OCI-LY7 (cell line): ENCODE measurements around the gene TKFC. TPM values are rescaled to one million over a fixed set of nuclear protein-coding genes. Genes with fewer than 3 reads are reported as not detected.
A peak's percentile ranks its signal among the peaks of the same experiment; 100 is the strongest.

Experiments used
- BruUV-seq: library from RNA; stranded (reverse); fragments of 400-500 nt; replicated peaks from 2 replicates; lab custom pipeline; 2021; lab: Mats Ljungman, UMichigan
- CTCF ChIA-PET: fragments of 300-600 bp; sonication (Branson Sonifier 250); formaldehyde crosslinking; loops from one replicate; lab custom pipeline; 2022; ENCODE audit warnings: antibody characterized with exemption; ENCODE audit not compliant: unreplicated experiment; lab: Charles Lee
- POLR2A ChIA-PET: fragments of 300-600 bp; sonication (Branson Sonifier 250); formaldehyde crosslinking; loops from one replicate; lab custom pipeline; 2022; ENCODE audit warnings: antibody characterized with exemption; lab: Charles Lee
- DNase-seq: peaks from one replicate; pipeline ENCODE4 v3.0.0-alpha.2; 2015; ENCODE audit warnings: low spot score
- H2AFZ ChIP-seq: fragments of 200-600 bp; sonication (generic), shearing (Covaris generic); 2 replicates; pipeline ENCODE4 v1.6.1; 2014; ENCODE audit warnings: mild to moderate bottlenecking, antibody characterized with exemption, low read length, moderate library complexity
- H3K27ac ChIP-seq: fragments of 200-600 bp; sonication (generic); 2 replicates; pipeline ENCODE4 v1.5.1; 2014; ENCODE audit warnings: mixed run types, low read depth, mild to moderate bottlenecking, moderate library complexity, low read length, inconsistent platforms; ENCODE audit not compliant: poor library complexity, severe bottlenecking
- H3K36me3 ChIP-seq: fragments of 200-600 bp; sonication (generic); 2 replicates; pipeline ENCODE4 v1.6.1; 2014; ENCODE audit warnings: mild to moderate bottlenecking, antibody characterized with exemption, low read length, moderate library complexity, mixed read lengths; ENCODE audit not compliant: insufficient read depth
- H3K4me1 ChIP-seq: fragments of 200-600 bp; sonication (generic); 2 replicates; pipeline ENCODE4 v1.5.1; 2014; ENCODE audit warnings: mild to moderate bottlenecking, low read length; ENCODE audit not compliant: insufficient read depth, poor library complexity, severe bottlenecking
- H3K4me2 ChIP-seq: fragments of 200-600 bp; sonication (generic); 2 replicates; pipeline ENCODE4 v1.6.1; 2014; ENCODE audit warnings: mild to moderate bottlenecking, low read length
- H3K4me3 ChIP-seq: fragments of 200-600 bp; sonication (generic); 2 replicates; pipeline ENCODE4 v1.5.1; 2014; ENCODE audit warnings: mild to moderate bottlenecking, low read depth, low read length; ENCODE audit not compliant: poor library complexity, severe bottlenecking
- H3K79me2 ChIP-seq: fragments of 200-600 bp; sonication (generic); 2 replicates; pipeline ENCODE4 v1.6.1; 2016; ENCODE audit warnings: low read depth, mild to moderate bottlenecking, low read length, moderate library complexity, mixed read lengths; ENCODE audit not compliant: insufficient read depth
- H3K9me2 ChIP-seq: fragments of 200-600 bp; sonication (generic); 2 replicates; pipeline ENCODE4 v1.6.1; 2016; ENCODE audit warnings: mild to moderate bottlenecking, low read length, mixed read lengths; ENCODE audit not compliant: insufficient read depth
- H3K9me3 ChIP-seq: fragments of 200-600 bp; sonication (generic); 2 replicates; pipeline ENCODE4 v1.6.1; 2014; ENCODE audit warnings: mild to moderate bottlenecking, mixed run types, low read length, mixed read lengths
- H4K20me1 ChIP-seq: fragments of 200-600 bp; sonication (generic); 2 replicates; pipeline ENCODE4 v1.6.1; 2014; ENCODE audit warnings: mild to moderate bottlenecking, antibody characterized with exemption, low read length, moderate library complexity, mixed read lengths; ENCODE audit not compliant: insufficient read depth
- CTCF ChIP-seq: fragments of 200-600 bp; sonication (generic); conservative IDR thresholded peaks from 2 replicates; pipeline ENCODE4 v1.5.1; 2014; ENCODE audit warnings: mild to moderate bottlenecking, antibody characterized with exemption, low read length, moderate library complexity, mixed read lengths
- EZH2phosphoT487 ChIP-seq: fragments of 200-600 bp; sonication (generic); IDR thresholded peaks from 2 replicates; pipeline ENCODE4 v1.6.1; 2018; ENCODE audit warnings: low read depth, borderline replicate concordance, mild to moderate bottlenecking, mixed run types, antibody characterized with exemption, low read length, moderate library complexity, mixed read lengths
- intact Hi-C: fragments of 100-400 bp; cut with micrococcal nuclease; formaldehyde crosslinking; loops from one replicate; pipeline ENCODE4 v1.10.0; 2022; ENCODE audit not compliant: unreplicated experiment
- total RNA-seq, 2 experiments: library from RNA; depleted of rRNA in 1 of 2; stranded (reverse); fragments of >200 nt in 1 of 2; shearing (Covaris generic) in 1 of 2; gene quantifications; 2 replicates each; pipeline ENCODE4 v1.2.3, GENCODE V29; 2014 to 2022

TKFC gene
- total RNA-seq, 2 experiments from 2014 or later = 77.8 to 166 TPM

- Histone ChIP-seq H3K9me2 (no peaks in the 10 kb centered on the region), H4K20me1 (no peaks in the 10 kb centered on the region), H3K36me3 (no peaks in the 10 kb centered on the region), H3K27ac (no peak overlapping the region), H3K4me2 (no peak overlapping the region), H3K4me1 (no peaks in the 10 kb centered on the region), H3K4me3 (no peak overlapping the region), H3K79me2 (no peaks in the 10 kb centered on the region), H2AFZ (no peak overlapping the region), H3K9me3 (no peaks in the 10 kb centered on the region)
- DNase-seq = no peak
- CTCF ChIA-PET = no interaction called here
- no peak for TF ChIP-seq EZH2phosphoT487
- no peak for TF ChIP-seq CTCF
- intact Hi-C loops = no loop called here
- POLR2A ChIA-PET = no interaction called here
- no TSS peak for BruUV-seq
Measured at GRCh38 chr11:61287338-61287977, 45.6 kb upstream of the TKFC start.

DNA sequence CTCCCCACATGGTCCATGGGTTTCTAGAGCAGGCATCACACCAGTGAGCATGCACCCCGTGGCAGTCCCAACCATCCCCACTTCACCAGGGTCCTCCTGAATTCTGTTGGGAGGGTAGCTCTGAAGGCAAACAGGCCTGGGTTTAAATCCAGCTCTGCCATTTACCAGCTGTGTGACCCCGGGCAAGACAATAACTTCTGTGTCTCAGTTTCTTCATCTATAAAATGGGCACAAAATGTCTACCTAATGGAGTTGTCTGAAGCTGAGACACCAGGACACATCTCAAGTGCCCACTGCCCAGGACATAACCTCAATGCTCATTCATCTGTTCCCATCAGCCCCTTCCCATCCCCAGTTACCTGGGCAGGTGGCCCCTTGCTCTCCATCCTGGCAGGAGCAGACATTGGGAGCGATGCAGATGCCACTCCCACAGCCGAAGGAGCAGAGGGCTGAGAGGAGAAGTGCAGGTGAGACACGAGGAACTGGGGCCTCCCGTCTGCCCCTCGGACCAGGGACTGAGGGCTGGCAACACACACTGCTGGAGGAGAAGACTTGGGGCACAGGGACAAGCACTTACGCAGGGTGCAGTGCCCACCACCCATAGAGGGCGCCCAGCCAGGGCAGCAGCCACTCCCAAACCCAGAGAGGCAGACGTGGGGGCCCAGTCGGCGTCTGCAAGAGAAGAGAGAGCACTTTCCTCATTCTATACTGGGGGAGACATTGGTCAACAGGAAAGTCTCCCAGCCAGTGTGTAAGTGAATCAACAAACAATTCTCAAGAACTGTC lies 41.9 kb upstream of the TKFC start:
- no peak for DNase-seq
- Histone ChIP-seq H3K9me2 (no peaks in the 10 kb centered on the region), H3K27ac (no peak overlapping the region), H3K4me2 (no peak overlapping the region), H3K4me3 (no peak overlapping the region), H3K9me3 (no peaks in the 10 kb centered on the region), H2AFZ (no peak overlapping the region), H3K79me2 (no peaks in the 10 kb centered on the region), H3K36me3 (no peaks in the 10 kb centered on the region), H3K4me1 (peaks cover 24% of the 10 kb centered on the region), H4K20me1 (no peaks in the 10 kb centered on the region)
- no TSS peak for BruUV-seq
- CTCF ChIA-PET = no interaction called here
- intact Hi-C loops = no loop called here
- peak; percentile 65 for TF ChIP-seq CTCF
- no peak for TF ChIP-seq EZH2phosphoT487
- POLR2A ChIA-PET = interaction anchor here (0.6 kb wide), 1 partner anchor 361 kb away, joined by 3 read pairs; no protein-coding TSS in a partner anchor

GRCh38 chr11:61292356-61292755 lies 40.7 kb upstream of the TKFC start:
- Histone ChIP-seq H3K4me3 (no peak overlapping the region), H3K4me2 (no peak overlapping the region), H3K9me3 (no peaks in the 10 kb centered on the region), H2AFZ (no peak overlapping the region), H3K27ac (no peak overlapping the region), H3K79me2 (no peaks in the 10 kb centered on the region), H3K36me3 (peaks cover 5% of the 10 kb centered on the region; the same call in 1 of the 2 replicates), H4K20me1 (no peaks in the 10 kb centered on the region), H3K9me2 (no peaks in the 10 kb centered on the region), H3K4me1 (peaks cover 24% of the 10 kb centered on the region)
- TF ChIP-seq EZH2phosphoT487 (no peak), CTCF (no peak)
- intact Hi-C loops = no loop called here
- ChIA-PET CTCF (interaction anchor here (0.5 kb wide), 1 partner anchor 16 kb away, joined by 3 read pairs; no protein-coding TSS in a partner anchor), POLR2A (no interaction called here)
- DNase-seq = no peak
- no TSS peak for BruUV-seq
